GM19099 (cell line): ENCODE results near the gene LTO1.

Experiments
- POLR2A ChIP-seq: IDR thresholded peaks from 3 replicates; pipeline ENCODE4 v1.6.1; 2011; ENCODE audit warnings: low read depth; ENCODE audit not compliant: insufficient read length; ENCODE audit errors: extremely low read depth

LTO1 gene

DNA sequence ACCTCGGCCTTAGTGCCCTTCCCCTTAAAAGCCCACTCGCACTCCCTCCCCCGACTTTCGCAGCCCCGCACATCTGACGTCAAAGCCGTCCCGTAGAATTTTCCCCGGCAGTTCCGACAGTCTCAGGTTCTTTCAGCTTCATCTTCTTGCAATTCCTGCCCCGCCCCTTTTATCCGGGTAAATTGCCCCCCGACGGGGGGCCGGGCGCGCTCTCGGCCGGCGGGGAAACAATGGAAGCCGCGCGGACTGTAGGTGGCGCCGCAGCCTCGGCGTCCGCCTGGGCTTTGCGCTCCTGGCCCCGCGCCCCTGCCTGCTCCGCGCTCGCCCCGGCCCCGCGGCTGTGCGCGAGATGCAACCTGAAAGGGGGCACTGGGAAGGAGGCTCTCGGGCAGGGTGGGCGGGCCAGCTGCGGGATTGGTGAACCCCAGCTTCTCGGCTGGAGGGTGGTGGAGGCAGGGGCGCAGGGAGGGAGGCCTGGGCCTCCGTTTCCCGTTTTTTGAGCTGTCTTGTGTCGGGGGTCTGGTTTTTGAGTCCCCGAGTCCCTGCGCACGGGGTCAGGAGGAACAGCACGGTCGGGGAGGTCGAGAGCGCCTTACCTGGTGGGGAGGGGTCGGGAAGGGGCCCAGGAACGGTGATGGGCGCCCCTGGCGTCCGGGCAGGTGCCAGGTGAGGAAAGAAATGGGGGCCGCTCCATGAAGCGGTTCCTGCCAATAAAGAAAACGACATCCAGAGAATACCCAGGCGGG is 29.5 kb upstream of the LTO1 start:
- TF ChIP-seq POLR2A = no peak

DNA sequence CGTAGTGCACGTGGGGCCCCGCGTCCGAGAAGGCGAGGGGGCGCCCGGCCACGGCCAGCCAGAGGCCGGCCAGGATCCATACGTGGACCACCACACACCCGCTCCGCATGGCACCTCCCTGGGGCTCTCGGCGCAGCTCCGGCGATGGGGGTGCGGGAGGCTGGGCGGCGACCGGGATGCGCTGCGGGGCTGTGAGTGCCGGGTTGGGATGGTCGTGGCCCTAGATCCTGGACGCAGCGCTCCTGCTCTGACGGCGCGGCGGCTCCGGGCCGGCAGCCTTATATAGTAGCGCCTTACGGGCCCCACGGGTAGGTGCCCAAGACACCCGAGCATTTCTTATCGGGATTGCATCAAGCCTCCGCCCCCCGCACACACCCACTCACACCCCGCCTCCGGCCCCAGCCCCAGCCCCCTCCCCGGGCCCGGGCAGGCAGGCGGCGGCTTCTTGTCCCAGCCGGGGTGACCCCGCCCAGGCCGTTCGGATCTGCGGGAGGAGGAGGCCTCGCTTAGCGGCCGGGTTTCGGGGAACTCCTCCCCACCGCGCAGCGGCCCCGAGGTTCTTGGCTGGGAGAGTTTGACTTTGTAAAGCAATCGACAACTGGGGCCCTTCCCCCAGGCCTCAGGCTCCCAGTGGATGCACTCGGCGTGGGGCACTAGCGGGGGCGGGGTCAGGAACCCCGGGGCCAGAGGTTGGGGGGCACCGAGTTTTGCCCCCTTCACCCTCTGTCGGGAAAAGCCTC is 28.8 kb upstream of the LTO1 start, which contains the start of gene FGF19:
TSS of gene FGF19 (minus strand) at position 255 of the 740 bp plus-strand sequence. CDS start at position 109, 146 bp downstream.
- no peak for TF ChIP-seq POLR2A

DNA sequence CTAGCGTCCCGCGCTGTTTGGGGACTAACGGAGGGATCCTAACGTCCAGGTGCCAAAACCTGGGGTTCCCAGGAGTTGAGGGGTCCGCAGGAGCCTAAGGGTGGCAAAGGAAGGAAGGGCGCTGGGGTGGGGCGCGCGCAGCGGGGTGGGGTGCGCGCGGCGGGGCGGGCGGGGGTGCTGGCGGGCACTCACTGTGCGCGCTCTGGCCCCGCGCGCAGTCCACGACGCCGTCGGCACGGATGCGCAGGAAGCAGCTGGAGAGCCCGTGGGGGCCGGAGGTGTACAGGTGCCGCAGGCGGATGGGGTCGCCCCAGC is 28.3 kb upstream of the LTO1 start:
- no peak for TF ChIP-seq POLR2A

DNA sequence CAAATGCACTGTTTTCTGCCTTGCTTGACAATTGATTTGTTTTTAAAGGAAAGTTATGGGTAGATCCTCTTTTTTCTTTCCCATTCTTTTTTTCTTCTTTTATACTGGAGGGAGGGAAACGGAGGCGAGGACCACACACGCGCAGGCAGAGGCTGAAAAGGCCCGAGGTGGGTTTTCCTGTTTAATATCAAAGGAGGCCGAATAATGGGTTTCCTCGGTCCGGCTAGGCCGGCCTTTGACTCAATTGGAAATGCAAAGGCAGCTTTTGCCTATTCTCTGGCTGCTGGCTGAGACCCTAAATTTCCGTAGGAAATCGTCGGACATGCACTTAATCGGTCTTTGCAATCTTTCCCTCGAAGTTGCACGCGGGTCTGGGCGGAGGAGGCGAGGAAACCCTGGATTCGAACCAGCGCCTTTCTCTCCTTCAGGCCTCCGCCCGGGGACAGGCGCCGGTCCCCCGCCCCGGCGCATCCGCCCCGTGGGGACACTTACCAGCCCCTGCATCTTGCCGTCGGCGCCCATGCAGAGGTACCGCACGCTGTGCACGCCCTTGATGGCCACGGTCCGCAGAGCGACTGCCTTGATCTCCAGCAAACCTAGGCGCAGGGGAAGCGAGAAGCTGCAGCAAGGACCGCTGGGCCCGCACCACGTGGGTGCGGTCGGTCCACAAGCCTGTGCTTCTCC is 27.8 kb upstream of the LTO1 start:
- no peak for TF ChIP-seq POLR2A

DNA sequence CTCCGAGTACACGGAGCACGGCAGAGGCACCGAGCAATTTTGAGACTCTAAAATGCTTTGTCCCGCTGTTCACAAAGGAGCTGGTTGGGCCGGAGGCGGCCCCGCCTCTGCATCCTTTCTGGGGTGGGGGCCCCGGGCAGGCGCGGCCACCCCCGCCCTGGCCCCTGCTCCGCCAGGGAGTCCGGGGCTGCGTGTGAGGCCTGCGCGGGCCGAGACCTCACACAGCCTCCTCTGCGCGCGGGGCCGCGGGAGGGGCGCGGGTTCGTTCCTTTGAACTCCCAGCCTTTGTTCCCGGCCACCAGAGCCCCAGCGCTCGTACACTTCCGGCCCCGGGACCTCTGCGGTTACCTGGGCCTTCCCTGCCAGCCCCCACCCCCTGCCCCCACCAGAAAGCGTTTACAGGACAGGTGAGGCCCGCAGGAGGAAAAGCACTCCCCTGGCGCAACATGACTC is 27.1 kb upstream of the LTO1 start:
- no peak for TF ChIP-seq POLR2A

DNA sequence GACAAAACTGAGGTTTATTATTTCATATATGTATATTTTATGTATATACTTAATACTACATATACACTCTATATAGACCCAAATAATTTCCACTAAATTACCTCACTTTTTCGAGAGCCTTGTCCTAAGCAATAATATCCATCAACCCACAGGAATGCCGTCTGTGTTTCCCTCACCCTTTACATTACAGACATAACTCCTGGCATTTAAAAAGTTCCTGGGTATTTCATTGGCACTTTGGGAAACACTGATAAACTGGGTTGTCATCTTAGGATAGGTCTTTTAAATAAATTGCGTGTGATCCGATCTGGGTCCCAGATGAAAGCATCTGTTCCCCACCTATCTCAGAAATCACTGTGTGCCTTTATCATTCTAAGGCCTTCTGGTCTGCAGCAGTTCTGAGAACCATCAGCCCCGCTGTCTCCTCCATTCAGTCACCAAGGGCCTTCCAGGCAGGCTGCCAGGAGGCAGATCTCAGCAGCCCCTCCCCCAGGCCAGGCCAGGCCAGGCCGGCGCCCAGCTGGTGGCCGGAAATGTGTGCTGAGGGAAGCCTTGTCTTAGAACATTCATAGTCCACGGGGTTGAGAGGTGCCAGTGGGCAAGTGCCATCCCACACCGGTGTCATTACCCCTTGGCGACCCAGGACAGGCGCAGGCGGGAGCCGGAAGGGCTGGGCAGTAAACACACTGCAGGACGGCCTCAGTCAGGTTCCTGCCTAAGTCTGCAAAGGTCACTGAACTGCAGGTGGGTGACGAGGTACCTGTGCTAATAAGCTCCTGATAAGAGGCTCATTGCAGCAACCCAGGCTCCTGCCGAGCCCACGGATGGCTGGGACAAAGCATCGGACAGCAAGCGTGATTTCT is 25.4 kb upstream of the LTO1 start:
- TF ChIP-seq POLR2A = no peak

DNA sequence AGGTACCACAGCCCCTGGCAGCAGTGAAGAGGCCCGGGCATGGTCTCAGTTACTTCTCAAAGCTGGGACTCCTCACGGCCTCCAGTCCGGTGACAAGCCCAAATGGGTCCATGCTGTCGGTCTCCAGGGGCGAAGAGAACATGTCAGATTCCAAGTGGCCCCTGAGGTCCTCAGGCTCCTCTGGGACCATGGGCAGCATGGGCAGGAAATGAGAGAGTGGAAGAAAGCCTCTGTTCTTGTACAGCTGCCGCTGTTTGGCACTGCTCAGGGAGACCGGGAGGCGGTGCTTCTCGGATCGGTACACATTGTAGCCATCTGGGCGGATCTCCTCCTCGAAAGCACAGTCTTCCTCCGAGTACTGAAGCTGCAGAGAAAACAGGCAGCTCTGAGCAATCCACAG is 24.1 kb upstream of the LTO1 start:
- no peak for TF ChIP-seq POLR2A

DNA sequence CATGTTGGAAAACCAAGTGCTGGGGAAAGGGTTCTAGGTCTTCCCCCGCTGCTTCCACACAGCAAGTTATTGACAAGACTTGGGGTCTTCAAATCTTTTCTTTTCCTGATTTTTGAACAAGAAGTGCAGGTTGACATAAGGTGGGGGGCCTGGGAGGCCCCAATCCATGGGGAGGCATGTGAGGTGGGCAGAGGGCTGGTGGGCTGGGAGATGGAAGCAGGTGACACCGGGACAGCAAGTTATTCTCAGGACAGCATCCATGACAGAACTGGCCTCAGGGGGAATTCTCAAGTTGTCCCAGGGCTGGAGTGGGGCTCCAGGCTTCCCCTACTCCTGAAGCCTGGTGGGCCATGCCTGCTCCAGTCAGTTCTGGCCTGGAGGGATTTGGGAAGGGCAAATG is 23.2 kb upstream of the LTO1 start:
- TF ChIP-seq POLR2A = no peak

DNA sequence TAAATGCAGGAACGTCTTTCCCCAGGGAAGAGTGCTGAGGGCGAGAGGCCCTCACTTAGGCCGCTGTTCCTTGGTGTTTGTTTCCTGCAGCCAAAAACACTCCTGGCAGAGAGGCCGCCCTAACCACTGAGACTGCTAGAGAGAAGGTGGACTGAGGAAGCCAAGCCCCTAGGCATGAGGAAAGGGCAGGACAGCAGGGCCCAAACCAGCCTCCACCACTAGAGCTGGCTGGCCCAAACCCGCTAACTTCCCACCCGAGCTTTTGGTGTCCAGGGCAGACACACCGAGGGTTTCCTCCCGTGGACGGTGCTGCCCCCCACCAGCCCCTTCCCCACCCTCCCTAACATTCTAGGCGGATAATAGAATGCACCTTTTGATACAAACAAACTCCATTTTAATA is 22.7 kb upstream of the LTO1 start:
- no peak for TF ChIP-seq POLR2A

DNA sequence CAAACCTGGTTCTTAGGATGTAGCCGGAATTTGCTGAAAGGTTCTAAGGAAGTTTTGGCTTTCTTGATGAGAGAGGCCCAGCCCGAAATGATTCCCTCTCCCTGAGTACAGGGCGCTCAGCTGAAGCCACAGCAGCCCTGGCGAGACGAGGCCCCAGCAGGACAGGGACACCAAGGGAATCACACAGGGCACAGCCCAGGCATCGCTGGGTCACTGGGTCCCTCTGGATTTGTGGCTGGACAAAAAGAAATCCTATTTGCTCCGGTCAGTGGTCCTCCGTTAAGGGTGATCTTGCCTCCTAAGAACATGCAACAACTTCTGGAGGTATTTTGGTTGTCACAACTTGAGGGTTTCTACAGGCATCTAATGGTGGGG is 22.3 kb upstream of the LTO1 start:
- no peak for TF ChIP-seq POLR2A

DNA sequence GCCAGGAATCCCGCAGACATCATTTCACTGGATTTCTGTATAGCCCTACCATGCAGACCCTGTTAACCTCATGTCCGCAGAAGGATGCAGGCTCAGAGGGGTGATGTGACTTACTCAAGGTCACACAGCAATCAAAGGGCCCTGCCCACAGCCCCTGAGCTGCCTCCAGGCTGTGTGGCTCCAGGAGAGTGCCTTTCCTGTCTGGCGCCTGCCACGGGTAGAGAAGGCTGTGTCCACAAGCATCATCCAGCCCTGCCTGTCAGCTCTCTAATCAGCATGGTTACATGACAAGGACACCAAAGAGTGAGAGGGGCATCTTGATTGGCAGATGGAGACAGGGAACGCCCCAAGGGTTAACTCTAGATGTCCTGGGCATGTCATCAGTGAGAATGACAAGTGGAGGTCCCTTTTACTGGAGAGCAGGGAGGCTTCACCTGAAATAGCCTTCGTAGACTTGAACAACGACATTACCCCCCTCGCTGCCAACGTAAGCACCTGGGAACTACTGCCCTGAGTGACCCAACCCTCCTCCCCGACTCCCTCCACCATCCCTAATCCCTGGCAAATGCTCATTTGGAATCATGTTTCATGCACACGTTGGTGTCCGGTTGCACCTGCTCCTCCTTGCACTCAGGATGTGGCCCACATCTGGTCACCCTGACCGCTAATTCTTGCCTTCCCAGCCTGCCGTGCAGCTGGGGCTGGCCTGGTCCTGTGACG is 21.8 kb upstream of the LTO1 start:
- no peak for TF ChIP-seq POLR2A

DNA sequence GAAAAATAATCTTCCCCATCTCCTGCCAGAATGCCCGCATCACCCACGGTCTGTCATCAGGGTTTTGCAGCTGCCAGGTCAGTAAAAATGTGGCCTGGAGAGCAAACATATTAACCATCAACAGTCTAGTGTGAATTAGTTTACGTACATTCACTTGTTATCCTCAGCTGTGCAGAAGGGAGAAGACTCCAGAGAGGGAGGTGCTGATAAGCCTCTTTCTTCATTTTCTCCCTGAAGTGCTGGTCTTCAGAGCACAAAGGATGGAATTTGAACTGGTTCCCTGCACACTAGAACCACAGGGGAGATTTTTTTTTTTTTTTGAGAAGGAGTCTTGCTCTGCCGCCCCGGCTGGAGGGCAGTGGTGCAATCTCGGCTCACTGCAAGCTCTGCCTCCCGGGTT is 20.4 kb upstream of the LTO1 start:
- TF ChIP-seq POLR2A = no peak

DNA sequence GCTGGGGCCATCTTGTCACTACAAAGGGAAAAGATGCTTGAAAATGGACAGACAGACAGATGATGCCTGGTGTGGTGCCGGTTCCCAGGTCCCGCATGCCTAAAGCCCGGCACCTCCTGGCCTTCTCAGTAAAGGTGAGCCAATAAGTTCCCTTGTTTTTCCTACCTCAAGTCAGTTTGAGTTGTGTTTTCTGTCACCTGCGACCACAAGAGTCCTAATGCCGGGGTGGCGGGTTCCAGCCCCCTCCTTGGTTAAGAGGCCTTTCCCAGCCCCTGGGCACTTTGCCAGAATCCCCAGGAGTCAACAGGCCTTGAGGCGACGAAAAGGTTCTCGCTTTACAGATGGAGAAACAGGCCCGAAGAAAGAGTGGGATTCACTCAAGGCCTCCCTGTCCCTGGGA is 19.6 kb upstream of the LTO1 start:
- TF ChIP-seq POLR2A = no peak

DNA sequence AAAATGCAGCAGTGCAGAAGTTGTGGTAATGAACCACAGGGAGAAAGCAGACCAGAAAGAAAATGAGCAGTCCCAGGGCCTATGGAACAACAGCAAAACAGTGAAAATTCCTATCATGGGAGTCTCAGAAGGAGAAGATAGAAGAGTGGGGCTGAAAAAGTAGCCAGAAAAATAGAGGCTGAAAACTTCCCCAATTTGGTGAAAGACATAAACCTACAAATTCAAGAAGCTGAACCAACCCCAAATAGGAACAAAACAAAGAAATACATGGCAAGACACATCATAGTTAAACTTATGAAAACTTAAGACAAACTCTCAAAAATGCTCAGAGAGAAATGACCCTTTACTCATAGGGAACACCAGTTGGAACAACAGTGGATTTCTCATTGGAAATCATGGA is 17.3 kb upstream of the LTO1 start:
- no peak for TF ChIP-seq POLR2A
